SKM-1 treated with dmso at 0.1 percent for 144 hours (cell line): ENCODE data around the gene GOPC.

Experiments used
- DNase-seq: peaks from one replicate; lab custom pipeline; 2025; ENCODE audit not compliant: unreplicated experiment; lab: John Stamatoyannopoulos, UW

Gene GOPC

DNA sequence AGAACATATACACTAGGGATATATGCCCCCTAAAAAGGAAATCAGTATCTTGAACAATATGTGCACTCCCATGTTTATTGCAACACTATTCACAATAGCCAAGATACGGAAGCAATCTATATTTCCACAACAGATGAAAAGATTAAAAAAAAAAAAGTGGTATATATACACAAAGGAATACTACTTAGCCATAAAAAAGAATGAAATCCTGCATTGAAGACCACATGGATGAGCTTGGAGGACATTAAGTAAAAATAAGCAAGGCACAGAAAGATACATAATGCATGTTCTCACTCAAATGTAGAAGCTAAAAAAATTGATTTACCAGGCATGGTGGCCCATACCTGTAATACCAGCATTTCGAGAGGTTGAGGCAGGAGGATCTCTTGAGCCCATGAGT, 4.6 kb downstream of the GOPC start:
- no peak for DNase-seq

DNA sequence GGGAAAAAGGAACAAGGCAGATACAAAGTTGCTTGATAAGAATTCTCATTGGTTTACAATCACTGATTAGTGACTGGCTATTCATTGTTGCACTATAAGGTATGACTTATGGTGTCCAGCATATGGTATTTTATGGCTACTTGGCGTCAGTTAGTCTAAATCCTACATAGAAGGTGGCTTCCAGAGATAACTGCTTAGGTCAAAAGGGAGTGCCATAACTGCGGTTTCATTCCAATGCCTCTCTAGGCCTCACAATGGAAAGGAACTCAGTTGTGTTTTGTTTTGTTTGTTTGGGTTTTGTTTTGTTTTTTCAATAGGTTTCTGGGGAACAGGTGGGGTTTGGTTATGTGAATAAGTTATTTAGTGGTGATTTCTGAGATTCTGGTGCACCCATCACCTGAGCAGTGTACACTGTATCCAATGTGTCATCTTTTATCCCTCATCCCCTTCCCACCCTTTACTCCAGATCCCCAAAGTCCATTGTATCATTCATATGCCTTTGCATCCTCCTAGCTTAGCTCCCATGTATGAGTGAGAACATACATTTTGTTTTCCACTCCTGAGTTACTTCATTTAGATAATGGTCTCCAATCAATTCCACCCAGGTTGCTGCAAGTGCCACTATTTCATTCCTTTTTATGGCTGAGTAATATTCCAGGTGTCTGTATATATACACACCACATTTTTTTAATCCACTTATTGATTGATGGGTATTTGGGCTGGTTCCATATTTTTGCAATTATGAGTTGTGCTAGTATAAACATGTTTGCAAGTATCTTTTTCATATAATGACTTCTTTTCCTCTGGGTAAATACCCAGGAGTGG, 7.0 kb downstream of the GOPC start:
- DNase-seq, result no peak

DNA sequence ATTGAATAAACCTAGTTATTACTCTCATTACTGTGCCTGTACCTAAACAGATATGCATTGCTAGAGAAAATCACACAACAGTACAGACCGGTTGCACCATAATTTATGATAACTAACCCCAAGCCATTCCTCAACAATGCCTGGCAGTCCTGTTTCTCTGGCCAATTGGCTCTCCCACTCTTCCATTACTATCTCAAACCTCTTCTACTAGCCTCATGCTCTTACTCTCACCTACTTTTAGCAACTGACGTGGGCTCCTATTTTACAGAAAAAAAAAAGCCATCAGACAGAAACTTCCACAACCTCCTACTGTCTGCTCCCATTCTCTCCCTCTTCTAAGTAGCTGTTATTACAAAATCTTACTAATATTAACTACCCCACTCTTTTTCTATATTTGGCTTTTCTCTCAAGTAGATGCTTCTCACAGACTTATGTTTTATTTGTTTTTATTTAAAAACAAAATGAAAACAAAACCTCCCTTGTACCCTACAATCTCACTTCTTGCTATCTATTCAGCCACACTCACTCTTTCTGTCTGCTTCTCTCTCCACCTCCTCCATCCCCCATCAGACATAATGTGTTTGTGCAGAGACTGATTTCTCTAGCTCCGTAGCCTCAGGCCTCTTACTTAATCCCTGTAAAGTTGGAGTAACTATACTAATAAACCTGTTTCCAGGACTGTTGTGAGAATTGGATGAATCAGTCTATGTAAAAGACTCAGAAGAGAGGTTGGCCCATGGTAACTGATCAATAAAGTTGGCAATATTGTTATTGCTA, 9.1 kb downstream of the GOPC start:
- DNase-seq, result no peak

DNA sequence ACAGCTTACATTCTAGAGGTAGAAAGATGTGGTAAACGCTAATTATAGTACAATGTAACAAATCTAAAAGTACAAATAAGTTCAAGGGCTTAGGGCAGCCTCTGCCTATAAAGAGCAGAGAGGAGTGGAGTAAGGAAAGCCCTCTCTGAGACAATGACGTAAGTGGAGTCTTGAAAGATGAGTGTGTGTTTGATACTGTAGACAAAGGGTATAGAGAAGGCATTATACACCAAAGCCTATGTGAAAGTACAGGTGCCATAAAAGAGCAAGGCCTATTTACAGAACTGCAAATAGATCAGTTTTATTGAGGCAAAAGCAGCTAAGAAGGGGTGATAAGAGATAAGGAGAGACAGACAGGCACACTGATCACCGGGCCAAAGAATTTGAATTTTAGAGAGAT, 10.9 kb downstream of the GOPC start:
- DNase-seq, result no peak

DNA sequence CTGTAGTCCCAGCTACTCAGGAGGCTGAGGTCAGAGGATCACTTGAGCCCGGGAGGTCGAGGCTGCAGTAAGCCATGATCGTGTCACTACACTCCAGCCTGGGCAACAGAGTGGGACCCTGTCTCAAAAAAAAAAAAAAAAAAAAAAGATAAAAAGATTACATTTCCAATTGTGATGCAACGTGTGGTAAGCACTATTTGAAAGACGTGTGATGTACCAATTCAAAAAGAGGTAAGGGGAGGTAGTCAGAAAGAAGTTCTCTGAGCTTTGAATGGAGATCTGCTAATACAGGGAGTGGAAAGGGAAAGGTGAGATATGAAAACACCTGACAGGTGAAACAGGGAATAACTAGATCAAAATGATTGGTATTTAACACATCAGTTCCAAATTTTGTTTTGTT, 11.9 kb downstream of the GOPC start:
- no peak for DNase-seq

DNA sequence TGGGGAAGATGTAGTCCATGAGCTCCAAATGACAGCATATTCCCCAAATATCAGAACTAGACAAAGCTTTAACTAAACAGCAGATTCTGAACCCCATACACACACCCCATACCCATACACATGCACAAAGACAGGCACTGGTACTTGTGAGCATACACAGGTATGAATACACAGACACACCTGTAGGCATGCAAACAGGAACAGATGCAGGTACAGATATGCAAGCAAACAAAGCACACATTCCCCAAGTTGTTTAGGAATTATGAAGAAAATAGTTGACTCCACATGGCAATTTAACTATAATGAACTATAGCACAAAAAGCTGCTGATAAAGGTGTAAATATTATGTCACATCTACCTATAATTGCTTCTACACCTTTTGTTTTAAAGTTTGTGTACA, 16.7 kb downstream of the GOPC start:
- no peak for DNase-seq

DNA sequence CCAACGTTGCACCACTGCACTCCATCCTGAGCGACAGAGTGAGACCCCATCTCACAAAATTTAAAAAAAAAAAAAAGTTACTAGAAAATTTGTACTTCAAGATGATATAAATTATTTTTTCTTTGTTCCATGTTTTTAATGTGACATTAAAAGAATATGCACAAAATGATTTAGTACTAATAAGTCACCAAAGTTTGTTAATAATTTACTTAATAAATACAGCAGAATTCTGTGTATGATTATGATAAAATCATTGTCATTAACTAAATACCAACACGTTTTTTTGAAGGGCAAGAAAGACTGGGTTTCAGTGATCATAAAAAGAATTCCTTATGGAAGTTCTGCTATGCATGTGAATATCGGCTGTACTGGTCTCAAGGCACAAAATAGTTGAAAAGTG, 28.1 kb downstream of the GOPC start:
- no peak for DNase-seq

DNA sequence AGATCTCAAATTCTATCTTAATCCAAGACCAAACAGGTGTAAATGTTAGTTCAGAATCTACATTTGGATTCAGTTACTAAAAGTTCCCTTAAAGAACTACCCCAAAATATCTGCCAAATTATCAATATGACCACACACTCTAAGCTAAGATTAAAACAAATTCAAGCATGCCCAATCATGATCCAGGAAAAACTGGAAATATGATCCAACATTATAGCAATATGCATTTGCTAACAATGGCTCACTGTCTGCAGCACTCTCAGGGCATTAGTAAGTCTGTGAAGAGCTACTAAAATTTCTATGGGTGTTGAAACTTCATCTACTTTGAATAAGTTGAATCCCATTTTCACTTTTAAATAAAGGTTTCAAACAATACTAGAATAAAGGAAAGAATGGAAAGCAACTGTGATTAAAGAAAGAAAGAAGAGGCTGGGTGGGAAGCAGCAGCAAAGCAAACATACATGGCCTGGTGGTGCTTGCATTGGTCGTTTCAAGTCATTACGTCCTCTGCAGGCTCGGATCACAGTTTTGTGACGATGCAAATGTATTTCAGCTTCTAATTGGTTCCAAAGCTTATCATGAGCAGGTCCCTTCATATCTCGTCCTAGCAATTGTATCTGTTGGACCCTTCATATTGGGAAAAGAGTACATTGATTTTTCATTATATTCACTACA, 29.2 kb downstream of the GOPC start:
- no peak for DNase-seq

DNA sequence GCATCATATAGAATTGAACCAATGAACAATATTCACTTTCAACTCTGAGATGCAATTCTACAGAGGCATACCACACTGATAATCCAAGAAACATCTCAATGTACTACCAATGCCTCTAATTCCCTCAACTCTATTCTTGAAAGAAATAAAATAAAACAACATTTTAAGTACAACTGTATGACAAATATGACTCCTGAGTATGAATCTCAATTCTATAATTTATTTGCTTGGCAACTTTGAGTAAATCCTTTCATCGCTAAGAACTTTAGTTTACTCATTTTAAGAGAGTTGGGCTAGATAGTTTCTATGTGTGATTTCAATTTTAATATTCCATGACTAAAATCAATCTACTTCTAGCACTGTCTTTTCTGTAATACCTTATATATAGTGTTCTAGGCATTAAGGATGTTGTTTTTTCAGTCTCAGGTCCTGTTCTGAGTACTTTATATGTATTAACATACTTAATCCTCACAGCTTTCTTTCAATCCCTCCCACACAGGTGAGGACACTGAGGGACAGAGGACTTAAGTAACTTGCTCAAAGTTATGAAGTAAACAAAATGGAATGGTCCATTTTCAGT, 33.4 kb downstream of the GOPC start:
- no peak for DNase-seq

DNA sequence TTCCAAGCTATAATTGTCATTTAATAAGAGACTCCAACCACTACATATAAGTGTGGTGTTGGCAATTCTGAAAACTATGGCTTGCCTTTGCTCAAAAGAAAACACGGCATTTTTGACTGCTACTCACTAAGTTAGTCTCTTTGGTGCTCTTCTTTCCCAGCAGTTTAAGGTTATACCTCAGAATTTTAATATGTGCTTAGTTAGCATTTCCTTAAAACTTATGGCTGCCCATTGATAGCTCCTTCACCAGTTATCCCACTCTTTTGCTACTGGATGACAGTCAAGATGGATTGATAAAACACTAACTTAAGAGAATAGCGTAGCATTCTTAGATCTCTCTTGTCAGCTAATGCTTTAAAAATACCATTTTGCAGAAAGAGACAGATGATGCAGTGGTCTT, 34.1 kb downstream of the GOPC start:
- no peak for DNase-seq

DNA sequence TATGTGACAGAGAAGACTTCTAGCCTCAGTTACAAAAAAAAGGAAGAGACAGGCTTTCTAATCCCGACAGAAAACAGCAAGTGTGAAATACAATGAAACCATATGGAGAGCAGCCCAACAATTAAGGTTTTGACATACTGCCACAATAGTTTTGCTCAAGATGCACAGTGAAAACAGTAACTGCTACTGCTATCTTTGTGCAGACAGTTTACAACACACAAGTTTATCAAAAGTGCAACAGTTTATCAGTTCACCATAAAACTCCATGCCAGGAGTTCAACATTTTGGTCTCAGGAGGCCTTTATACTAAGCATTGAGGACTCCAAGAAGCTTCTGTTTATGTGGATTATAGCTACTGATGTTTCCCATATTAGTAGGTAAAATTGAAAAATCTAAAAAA, 37.6 kb downstream of the GOPC start:
- no peak for DNase-seq

DNA sequence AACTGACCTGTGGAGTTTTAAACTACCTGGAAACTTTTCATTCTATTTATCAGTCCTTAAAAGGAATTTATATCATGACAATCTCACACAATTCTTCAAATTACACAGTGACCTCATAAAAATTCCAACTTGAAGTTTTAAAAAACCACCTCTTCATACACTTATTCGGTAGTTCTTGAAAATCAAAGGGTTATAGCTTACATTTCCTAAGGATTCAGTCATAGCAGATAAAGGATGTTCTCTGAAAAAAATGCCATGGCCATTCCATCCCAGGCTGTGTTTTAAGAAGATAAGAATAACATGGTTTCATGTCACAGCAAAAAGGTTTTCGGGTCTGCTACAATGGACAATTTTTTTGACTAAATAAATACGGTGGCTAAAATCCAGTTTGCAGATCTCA, 41.2 kb downstream of the GOPC start:
- no peak for DNase-seq

DNA sequence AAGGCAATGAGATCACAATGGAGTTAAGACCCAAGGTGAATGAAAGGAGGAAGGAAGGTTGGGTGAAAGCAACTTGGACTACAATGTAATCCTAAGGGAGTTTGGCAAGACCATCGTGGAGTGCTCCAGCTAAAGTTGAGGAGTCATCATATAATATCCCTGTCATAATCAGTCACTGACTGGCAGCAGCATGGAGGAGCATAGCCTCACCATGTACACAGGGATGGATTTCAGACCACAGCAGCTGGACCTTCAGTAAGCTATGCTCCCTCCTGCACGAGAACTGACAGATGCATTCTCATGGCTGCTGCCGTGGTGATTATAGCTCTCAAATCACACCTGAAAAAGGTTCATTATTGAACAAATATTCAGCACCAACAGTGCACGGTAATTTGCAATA, 43.0 kb downstream of the GOPC start:
- DNase-seq, result no peak

DNA sequence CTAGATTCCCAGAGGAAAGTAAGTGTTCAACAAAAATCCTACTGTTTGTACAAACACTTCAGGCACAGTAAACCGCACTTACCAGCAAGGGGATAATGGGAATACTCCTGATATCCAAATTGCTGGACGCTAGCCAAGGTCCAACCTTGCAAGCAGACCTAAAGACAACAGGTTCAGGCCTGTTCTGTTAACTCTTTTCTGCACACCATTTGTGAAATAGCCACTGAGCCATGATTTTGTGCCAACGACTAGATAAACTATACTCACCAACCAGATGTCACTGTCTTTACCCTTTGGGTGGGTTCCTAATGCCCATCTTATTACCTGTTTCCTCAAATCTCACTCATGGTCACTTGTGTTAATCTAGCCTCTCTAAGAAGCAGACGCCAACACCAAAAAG, 43.5 kb downstream of the GOPC start:
- no peak for DNase-seq

DNA sequence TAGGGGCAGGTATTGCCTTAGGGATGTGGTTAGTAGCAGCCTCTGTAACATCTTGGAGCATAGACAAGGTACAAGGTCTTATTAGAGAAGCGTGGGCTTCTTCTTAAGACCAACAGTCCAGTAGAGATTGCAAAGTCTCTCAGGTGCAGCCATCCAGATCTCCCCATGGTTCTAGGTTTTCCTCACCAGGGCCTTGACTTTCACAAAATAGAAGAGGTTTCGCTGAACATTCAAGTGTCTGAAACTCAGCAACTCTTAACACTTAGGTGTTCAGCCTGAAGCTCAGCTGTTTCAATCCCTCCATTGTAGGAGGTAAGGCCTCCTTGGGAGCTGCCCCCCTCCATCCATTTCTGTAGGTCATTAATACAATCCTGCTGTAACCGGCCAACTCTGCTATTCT, 44.4 kb downstream of the GOPC start:
- DNase-seq, result no peak

DNA sequence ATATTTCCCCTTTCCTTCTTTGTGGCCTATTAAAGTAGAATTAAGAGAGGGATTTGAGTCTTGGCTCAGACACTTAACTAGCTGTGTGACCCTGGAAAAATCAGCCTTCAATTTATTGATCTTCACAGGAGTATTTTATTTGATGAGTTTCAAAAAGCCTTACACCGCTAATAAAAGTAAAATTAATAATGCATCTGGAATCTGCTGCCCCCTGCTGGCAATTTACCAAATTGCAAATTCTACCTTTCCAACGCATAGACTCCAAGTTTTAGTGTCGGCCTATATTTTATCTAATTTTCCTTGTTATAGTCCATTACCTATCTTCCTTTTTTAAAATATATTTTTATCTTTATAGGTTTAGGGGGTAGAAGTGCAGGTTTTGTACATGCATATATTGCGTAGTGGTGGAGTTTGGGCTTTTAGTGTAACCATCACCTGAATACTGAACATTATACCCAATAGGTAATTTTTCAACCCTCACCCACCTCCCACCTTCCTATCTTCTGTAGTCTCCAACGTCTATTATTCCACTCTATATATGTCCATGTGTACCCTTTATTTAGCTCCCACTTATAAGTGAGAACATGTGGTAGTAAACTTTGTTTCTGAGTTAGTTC, 46.3 kb downstream of the GOPC start:
- DNase-seq, result no peak

DNA sequence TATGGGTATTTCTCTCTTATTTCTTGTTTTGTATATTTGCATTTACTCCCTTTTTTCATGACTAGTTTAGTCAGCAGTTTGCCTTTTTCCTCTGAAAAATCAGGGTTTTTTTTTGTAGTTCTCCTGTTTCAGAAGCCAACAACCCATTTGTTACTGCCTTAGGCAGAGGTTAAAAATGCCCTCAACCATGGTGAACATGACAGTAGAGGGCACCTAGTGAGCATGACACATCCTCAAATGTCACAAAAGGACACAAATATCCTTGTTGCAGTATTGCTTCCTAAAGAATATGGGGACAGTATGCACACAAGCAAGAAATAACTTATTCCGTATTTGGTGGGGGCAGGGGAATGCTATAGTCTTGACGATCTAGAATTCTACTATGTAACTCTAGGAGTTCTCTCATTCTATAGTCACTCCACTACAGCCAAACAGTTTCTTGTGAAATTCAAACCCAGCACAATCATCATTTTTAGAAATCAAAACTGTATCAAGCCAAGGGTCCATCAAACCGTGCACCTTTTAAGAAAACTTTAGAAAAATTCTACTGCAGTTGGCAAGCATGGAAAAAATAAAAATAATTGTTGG, 47.0 kb downstream of the GOPC start:
- DNase-seq, result no peak

DNA sequence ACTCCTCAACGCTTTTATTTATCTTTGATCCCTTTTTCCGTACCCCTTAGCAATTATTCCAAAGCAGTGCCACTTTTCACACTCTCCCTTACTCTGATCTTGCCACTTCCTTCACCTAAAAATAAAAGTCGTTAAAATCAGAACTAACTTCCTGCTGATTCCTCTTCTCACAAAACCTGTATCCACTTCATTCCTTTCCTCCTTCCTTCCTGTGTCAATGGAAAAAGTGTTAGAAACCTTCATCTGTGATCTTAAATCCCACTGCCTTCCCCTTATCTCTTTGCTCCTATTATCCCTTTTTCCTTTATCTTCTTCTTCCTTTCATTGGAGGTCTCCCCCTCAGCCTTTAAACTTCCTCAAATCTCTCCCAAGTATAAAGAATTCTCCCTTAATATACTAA, 49.2 kb downstream of the GOPC start:
- DNase-seq, result no peak

DNA sequence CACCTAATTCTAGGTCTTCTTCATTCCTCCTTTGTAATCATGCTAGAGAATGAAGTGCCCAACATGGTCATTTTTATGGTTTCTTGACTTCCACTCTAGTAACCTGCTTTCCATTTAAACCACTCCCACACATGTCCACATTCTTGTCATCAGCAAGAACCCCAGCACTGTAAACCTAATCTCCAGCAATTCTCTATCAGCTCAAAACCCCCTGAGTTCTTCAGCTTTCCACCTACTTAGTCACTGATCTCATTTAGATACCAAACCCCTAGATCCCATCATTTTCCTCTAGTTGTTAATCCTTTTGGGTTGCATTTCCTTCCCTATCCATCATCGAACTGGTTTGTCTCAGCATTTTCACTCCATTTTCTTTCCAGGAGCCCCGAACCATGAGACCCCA, 49.7 kb downstream of the GOPC start:
- DNase-seq, result no peak

DNA sequence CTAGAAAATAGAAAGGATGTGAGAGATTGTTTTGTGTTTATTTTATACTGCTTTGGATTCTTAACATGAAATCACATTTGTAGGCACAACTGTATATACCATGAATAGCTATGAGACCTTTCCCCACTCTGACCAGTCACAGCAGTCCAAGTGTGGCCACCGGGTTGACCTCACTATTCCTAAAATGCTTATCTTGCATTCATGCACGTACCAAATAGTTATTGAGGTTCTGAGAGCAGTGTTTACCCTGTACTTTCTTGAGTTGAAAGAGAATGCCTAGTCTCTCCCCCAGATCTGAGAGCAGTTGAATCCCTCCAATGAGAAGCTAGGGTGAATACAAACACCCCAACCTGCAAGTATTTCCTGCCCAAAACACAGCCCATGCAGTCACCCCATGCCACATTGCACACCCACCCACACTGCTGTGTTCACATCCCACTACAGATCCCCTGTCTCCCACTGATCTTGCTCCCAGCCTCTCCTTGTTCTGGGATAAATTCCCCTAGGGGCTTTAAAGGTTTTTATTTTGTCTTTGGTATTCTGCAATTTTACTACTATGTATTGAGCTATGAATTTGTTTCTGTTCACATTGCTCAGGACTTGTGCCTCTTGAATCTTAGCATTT, 51.6 kb downstream of the GOPC start:
- DNase-seq, result no peak
